H1 (cell line): ENCODE results near the gene KRT76. TPM values are rescaled to one million over a fixed set of nuclear protein-coding genes. Genes with fewer than 3 reads are reported as not detected.

ENCODE experiments used
- CTCF ChIA-PET: fragments of 300-600 bp; sonication (Branson Sonifier 250); formaldehyde crosslinking; loops from one replicate; lab custom pipeline; 2021; ENCODE audit not compliant: partially characterized antibody; lab: Charles Lee
- POLR2A ChIA-PET: fragments of 300-600 bp; sonication (Branson Sonifier 250); formaldehyde crosslinking; loops from one replicate; lab custom pipeline; 2021; ENCODE audit warnings: inconsistent platforms; ENCODE audit not compliant: partially characterized antibody; lab: Charles Lee
- DNase-seq, 2 experiments: peaks; one replicate each; pipeline versions ENCODE4 v3.0.0 to v3.0.0-alpha.2; 2010 to 2022; ENCODE audit warnings: low spot score in 2 of 2, low read depth in 1 of 2, mixed read lengths in 1 of 2
- FAIRE-seq: peaks from 2 replicates; lab custom pipeline; 2011; peaks lifted over from hg19 to GRCh38; lab: Jason Lieb, UNC
- H2AFZ ChIP-seq: 2 replicates; pipeline ENCODE4 v1.8.1; 2012; ENCODE audit warnings: low read length, inconsistent platforms
- H2AK5ac ChIP-seq: 2 replicates; pipeline ENCODE4 v1.6.1; 2013; ENCODE audit warnings: low read depth, low read length
- H2BK120ac ChIP-seq: replicated peaks from 2 replicates; pipeline ENCODE3; 2013; ENCODE audit warnings: low read depth, low read length, inconsistent platforms
- H2BK12ac ChIP-seq: 2 replicates; pipeline ENCODE4 v1.6.1; 2013; ENCODE audit warnings: low read depth, low read length
- H2BK15ac ChIP-seq: 2 replicates; pipeline ENCODE4 v1.6.1; 2013; ENCODE audit warnings: low read length
- H2BK20ac ChIP-seq: 2 replicates; pipeline ENCODE4 v1.6.1; 2013; ENCODE audit warnings: low read length
- H2BK5ac ChIP-seq: 2 replicates; pipeline ENCODE4 v1.6.1; 2013; ENCODE audit warnings: low read depth, low read length
- H3K14ac ChIP-seq: 2 replicates; pipeline ENCODE4 v1.6.1; 2013; ENCODE audit warnings: inconsistent platforms; ENCODE audit not compliant: insufficient read length
- H3K18ac ChIP-seq: 2 replicates; pipeline ENCODE4 v1.6.1; 2013; ENCODE audit warnings: low read length; ENCODE audit errors: extremely low read depth
- H3K23ac ChIP-seq: 2 replicates; pipeline ENCODE4 v1.6.1; 2013; ENCODE audit warnings: inconsistent platforms; ENCODE audit not compliant: insufficient read length
- H3K23me2 ChIP-seq: 2 replicates; pipeline ENCODE4 v1.6.1; 2013; ENCODE audit warnings: low read depth, low read length
- H3K27ac ChIP-seq: 2 replicates; pipeline ENCODE4 v1.6.1; 2011; ENCODE audit warnings: low read depth, low read length, inconsistent platforms
- H3K27me3 ChIP-seq, 4 experiments: replicated peaks in 1 of 4; 1 replicate in 1 of 4; 2 replicates in 3 of 4; pipeline versions ENCODE4 v1.6.1 to v1.8.1; 2011 to 2013; ENCODE audit warnings: low read length in 3 of 4, mild to moderate bottlenecking in 3 of 4, inconsistent platforms in 2 of 4, mixed read lengths in 2 of 4, moderate library complexity in 1 of 4; ENCODE audit not compliant: control insufficient read depth in 3 of 4, insufficient read depth in 3 of 4; ENCODE audit errors: extremely low read depth in 1 of 4
- H3K36me3 ChIP-seq, 4 experiments: 2 replicates each; pipeline versions ENCODE4 v1.6.1 to v1.8.1; 2011 to 2013; ENCODE audit warnings: mild to moderate bottlenecking in 4 of 4, low read length in 3 of 4, moderate library complexity in 2 of 4, control low read depth in 1 of 4, inconsistent platforms in 1 of 4; ENCODE audit not compliant: insufficient read depth in 4 of 4, control insufficient read depth in 2 of 4
- H3K4ac ChIP-seq: replicated peaks from 2 replicates; pipeline ENCODE3; 2013; ENCODE audit warnings: low read length, low read depth, mixed read lengths, inconsistent platforms; ENCODE audit not compliant: insufficient read length
- H3K4me1 ChIP-seq, 4 experiments: replicated peaks in 1 of 4; 1 replicate in 1 of 4; 2 replicates in 3 of 4; pipeline versions ENCODE4 v1.6.1 to v1.8.1; 2011 to 2013; ENCODE audit warnings: low read length in 3 of 4, inconsistent platforms in 2 of 4, mixed read lengths in 1 of 4; ENCODE audit not compliant: insufficient read depth in 4 of 4, control insufficient read depth in 3 of 4
- H3K4me2 ChIP-seq, 2 experiments: 2 replicates each; pipeline versions ENCODE4 v1.6.1 to v1.8.1; 2011 to 2013; ENCODE audit warnings: low read depth in 2 of 2, low read length in 2 of 2, control low read depth in 1 of 2, inconsistent platforms in 1 of 2, mild to moderate bottlenecking in 1 of 2; ENCODE audit not compliant: insufficient read depth in 1 of 2
- H3K4me3 ChIP-seq, 4 experiments: fragments of 200-600, 300-600 bp in 1 of 4; sonication (generic), shearing (Covaris generic), sonication (Bioruptor Twin) in 1 of 4; 2 replicates each; pipeline versions ENCODE4 v1.5.1 to v1.8.1; 2011 to 2016; ENCODE audit warnings: low read length in 4 of 4, low read depth in 3 of 4, control low read depth in 2 of 4, inconsistent platforms in 2 of 4, mild to moderate bottlenecking in 2 of 4, mixed read lengths in 1 of 4, moderate library complexity in 1 of 4; ENCODE audit not compliant: insufficient read depth in 2 of 4; ENCODE audit errors: extremely low read depth in 1 of 4
- H3K56ac ChIP-seq: replicated peaks from 2 replicates; pipeline ENCODE3; 2013; ENCODE audit warnings: low read depth, mild to moderate bottlenecking, mixed read lengths, low read length, inconsistent platforms; ENCODE audit not compliant: insufficient read length
- H3K79me1 ChIP-seq: 2 replicates; pipeline ENCODE4 v1.6.1; 2013; ENCODE audit warnings: low read depth, low read length, control low read depth
- H3K79me2 ChIP-seq, 2 experiments: 2 replicates each; pipeline versions ENCODE4 v1.6.1 to v1.8.1; 2012 to 2013; ENCODE audit warnings: low read length in 2 of 2, mild to moderate bottlenecking in 2 of 2, inconsistent platforms in 1 of 2; ENCODE audit not compliant: insufficient read depth in 2 of 2, control insufficient read depth in 1 of 2
- H3K9ac ChIP-seq, 4 experiments: replicated peaks in 1 of 4; 1 replicate in 1 of 4; 2 replicates in 3 of 4; pipeline versions ENCODE4 v1.6.1 to v1.8.1; 2011 to 2013; ENCODE audit warnings: low read depth in 3 of 4, low read length in 3 of 4, control low read depth in 2 of 4, mild to moderate bottlenecking in 2 of 4, moderate library complexity in 2 of 4, inconsistent platforms in 1 of 4; ENCODE audit errors: extremely low read depth in 1 of 4
- H3K9me3 ChIP-seq, 2 experiments: 2 replicates each; pipeline versions ENCODE4 v1.6.1 to v1.8.1; 2012 to 2013; ENCODE audit warnings: mild to moderate bottlenecking in 2 of 2, moderate library complexity in 2 of 2, control low read depth in 1 of 2, inconsistent platforms in 1 of 2, low read depth in 1 of 2, low read length in 1 of 2, mixed read lengths in 1 of 2; ENCODE audit not compliant: insufficient read depth in 2 of 2
- H4K20me1 ChIP-seq, 2 experiments: replicated peaks in 1 of 2; 2 replicates each; pipeline versions ENCODE3 to v1.8.1; 2011 to 2013; ENCODE audit warnings: inconsistent platforms in 2 of 2, low read length in 2 of 2, mild to moderate bottlenecking in 1 of 2; ENCODE audit not compliant: insufficient read depth in 2 of 2, control insufficient read depth in 1 of 2
- H4K5ac ChIP-seq: 2 replicates; pipeline ENCODE4 v1.6.1; 2013; ENCODE audit warnings: low read length, low read depth, mixed read lengths, inconsistent platforms; ENCODE audit not compliant: insufficient read length
- H4K8ac ChIP-seq: 2 replicates; pipeline ENCODE4 v1.8.0; 2013; ENCODE audit warnings: mild to moderate bottlenecking, moderate library complexity, low read length, inconsistent platforms; ENCODE audit not compliant: insufficient read depth; ENCODE audit errors: extremely low read depth
- H4K91ac ChIP-seq: replicated peaks from 2 replicates; pipeline ENCODE3; 2013; ENCODE audit warnings: low read length, mixed read lengths, inconsistent platforms; ENCODE audit not compliant: insufficient read length
- BCL11A ChIP-seq, 2 experiments: IDR thresholded peaks; one replicate each; pipeline ENCODE4 v1.6.1; 2011; ENCODE audit warnings: low read depth in 2 of 2, low read length in 2 of 2, mild to moderate bottlenecking in 2 of 2
- NANOG ChIP-seq: IDR thresholded peaks from 2 replicates; pipeline ENCODE4 v1.6.1; 2011; ENCODE audit warnings: low read length, low read depth, mild to moderate bottlenecking, inconsistent platforms; ENCODE audit not compliant: insufficient read depth, poor library complexity, severe bottlenecking
- RBBP5 ChIP-seq: IDR thresholded peaks from 2 replicates; pipeline ENCODE4 v1.7.1; 2012; ENCODE audit warnings: low read depth, mild to moderate bottlenecking, inconsistent platforms, low read length, moderate library complexity, borderline replicate concordance
- RFX5 ChIP-seq: IDR thresholded peaks from 2 replicates; pipeline ENCODE4 v1.6.1; 2011; ENCODE audit warnings: low read depth, low read length, improper control_type of control experiment, borderline replicate concordance
- SIX5 ChIP-seq: IDR thresholded peaks from 2 replicates; pipeline ENCODE4 v1.6.1; 2011; ENCODE audit warnings: mild to moderate bottlenecking, low read depth, low read length
- SUZ12 ChIP-seq: fragments of 200-600 bp; sonication (generic); IDR thresholded peaks from 2 replicates; pipeline ENCODE4 v1.6.1; 2012; ENCODE audit warnings: mild to moderate bottlenecking, inconsistent platforms, low read length, moderate library complexity, mixed read lengths
- TAF1 ChIP-seq: IDR thresholded peaks from 2 replicates; pipeline ENCODE4 v1.6.1; 2011; ENCODE audit warnings: mild to moderate bottlenecking, low read depth, low read length
- polyA plus RNA-seq, 7 experiments: library from polyadenylated mRNA; depleted of rRNA in 3 of 7; stranded (reverse) in 5 of 7; unstranded in 2 of 7; fragments of >200 nt in 5 of 7; fragments of 200-250 nt in 2 of 7; gene quantifications; 1 replicate in 5 of 7; 2 replicates in 1 of 7; 4 replicates in 1 of 7; pipeline versions ENCODE4 v1.2.1 to v1.2.3, GENCODE V29; 2011 to 2013; ENCODE audit warnings: missing spikeins in 2 of 7, mixed read lengths in 2 of 7
- total RNA-seq: library from RNA; stranded (reverse); fragmentation: NEBNext Ultra II Directional; extraction: Animal tissue kit (Norgen Biotek cat#: 25700); gene quantifications from 2 replicates; pipeline ENCODE4 v1.2.1, GENCODE V29; 2021

Gene KRT76
- total and polyA plus RNA-seq, 2 of the 8 experiments (the other 6 are each of a cell fraction or from before 2014, with no cell fraction given), result not detected

DNA sequence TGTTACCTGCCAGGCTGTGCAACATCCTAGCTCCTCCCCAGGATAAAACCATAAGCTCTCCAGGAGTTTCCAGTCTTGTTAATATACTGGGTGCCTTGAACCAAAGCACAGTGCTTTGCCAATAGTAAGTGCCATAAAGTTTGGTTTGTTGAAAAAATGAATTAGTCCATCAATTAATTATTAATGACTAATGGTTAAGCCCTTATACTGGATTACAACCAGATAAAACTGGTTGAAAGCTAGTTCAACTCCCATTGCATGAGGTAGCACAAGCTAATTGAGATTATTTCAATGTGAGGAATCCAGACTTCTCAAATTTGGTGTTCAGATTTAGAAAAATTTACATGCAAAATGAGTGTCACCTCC lies 20.4 kb upstream of the KRT76 start:
- Histone ChIP-seq H3K27ac (no peak overlapping the region), H2BK12ac (no peak overlapping the region), H4K8ac (no peak overlapping the region), H3K23me2 (no peaks in the 10 kb centered on the region), H2AFZ (no peak overlapping the region), H2BK20ac (no peak overlapping the region), H3K79me1 (no peaks in the 10 kb centered on the region), H3K56ac (no peak overlapping the region), H3K18ac (no peak overlapping the region), H4K20me1 (no peaks in the 10 kb centered on the region), H3K79me2 (no peaks in the 10 kb centered on the region), H2BK15ac (no peak overlapping the region), H4K91ac (no peak overlapping the region), H3K9me3 (no peaks in the 10 kb centered on the region; a peak in 1 of 4 replicates), H4K5ac (no peak overlapping the region), H3K4ac (no peak overlapping the region), H3K27me3 (no peaks in the 10 kb centered on the region), H2AK5ac (no peak overlapping the region), H3K9ac (no peak overlapping the region), H3K23ac (no peak overlapping the region), H2BK5ac (no peak overlapping the region), H3K4me2 (no peak overlapping the region), H2BK120ac (no peak overlapping the region), H3K14ac (no peak overlapping the region), H3K4me1 (peaks cover 0 to 11% (median 2%) of the 10 kb centered on the region in 4 experiments; a peak in 3 of 7 replicates), H3K36me3 (no peaks in the 10 kb centered on the region), H3K4me3 (no peak overlapping the region)
- DNase-seq (no peak), FAIRE-seq (no peak)
- ChIA-PET CTCF (interaction anchor here (0.8 to 2.1 kb wide), 5 partner anchors 16 to 402 kb away, joined by 3 to 4 read pairs (median 3); no protein-coding TSS in a partner anchor), POLR2A (interaction anchor here (1.2 kb wide), 1 partner anchor 18 kb away, joined by 3 read pairs; no protein-coding TSS in a partner anchor)
- TF ChIP-seq SIX5 (no peak), RFX5 (no peak), TAF1 (no peak), SUZ12 (no peak), BCL11A (IDR thresholded peaks at IDR 0.05; ENCODE audit: low read depth in 2 of 2, low read length in 2 of 2) (no peak), NANOG (no peak), RBBP5 (no peak)
